GM12878 (cell line): Measurements from ENCODE around the gene EFNA3. TPM values are rescaled to one million over a fixed set of nuclear protein-coding genes. Genes with fewer than 3 reads are reported as not detected.

Experiments used
- ATAC-seq: fragments of 200-7000 bp; cut with Tn5 transposase; 3 replicates; pipeline ENCODE4 v1.9.1; 2020; ENCODE audit warnings: mild to moderate bottlenecking, moderate library complexity
- BruUV-seq: library from RNA; stranded (reverse); fragments of 400-500 nt; replicated peaks from 2 replicates; lab custom pipeline; 2021; lab: Mats Ljungman, UMichigan
- CTCF ChIA-PET: fragments of 300-600 bp; sonication (Branson Sonifier 250); formaldehyde crosslinking; extraction: SDS; loops from one replicate; lab custom pipeline; 2021; ENCODE audit warnings: inconsistent platforms; lab: Yijun Ruan, JAX
- POLR2A ChIA-PET: fragments of 350-600 bp; formaldehyde crosslinking; extraction: SDS; loops from one replicate; lab custom pipeline; 2021; ENCODE audit warnings: inconsistent platforms; lab: Charles Lee
- RAD21 ChIA-PET: fragments of 300-600 bp; sonication (Branson Sonifier 250); formaldehyde crosslinking; loops from one replicate; lab custom pipeline; 2023; ENCODE audit warnings: antibody characterized with exemption; ENCODE audit not compliant: unreplicated experiment; lab: Charles Lee
- SMC1A ChIA-PET: fragments of 300-600 bp; sonication (Branson Sonifier 250); formaldehyde crosslinking; loops from one replicate; lab custom pipeline; 2023; ENCODE audit not compliant: unreplicated experiment, uncharacterized antibody; lab: Charles Lee
- DNase-seq: peaks from one replicate; pipeline ENCODE4 v3.0.0-alpha.2; 2011; ENCODE audit warnings: low read depth, low spot score
- FAIRE-seq: peaks from 3 replicates; lab custom pipeline; 2011; peaks lifted over from hg19 to GRCh38; lab: Jason Lieb, UNC
- H2AFZ ChIP-seq: 2 replicates; pipeline ENCODE4 v1.6.0; 2011; ENCODE audit warnings: low read depth, low read length, control low read depth; ENCODE audit not compliant: control insufficient read depth
- H3K27ac ChIP-seq: 2 replicates; pipeline ENCODE4 v1.5.1; 2011; ENCODE audit warnings: control low read depth; ENCODE audit not compliant: control insufficient read depth, insufficient read depth
- H3K27me3 ChIP-seq, 2 experiments: replicated peaks in 1 of 2; 2 replicates each; pipeline versions ENCODE4 v1.6.0 to v1.6.1; 2011; ENCODE audit warnings: low read length in 1 of 2; ENCODE audit not compliant: control insufficient read depth in 2 of 2, insufficient read depth in 2 of 2
- H3K36me3 ChIP-seq, 2 experiments: 2 replicates each; pipeline ENCODE4 v1.5.1; 2011; ENCODE audit warnings: low read length in 1 of 2; ENCODE audit not compliant: control insufficient read depth in 2 of 2, insufficient read depth in 2 of 2
- H3K4me1 ChIP-seq: 2 replicates; pipeline ENCODE4 v1.6.1; 2011; ENCODE audit warnings: mild to moderate bottlenecking, low read length, moderate library complexity, mixed read lengths; ENCODE audit not compliant: control insufficient read depth, insufficient read depth
- H3K4me2 ChIP-seq: 2 replicates; pipeline ENCODE4 v1.6.0; 2011; ENCODE audit warnings: control low read depth; ENCODE audit not compliant: control insufficient read depth, insufficient read depth
- H3K4me3 ChIP-seq: fragments of 200-600 bp; sonication (generic); 2 replicates; pipeline ENCODE4 v1.5.1; 2016
- H3K79me2 ChIP-seq: 2 replicates; pipeline ENCODE4 v1.6.0; 2011; ENCODE audit warnings: low read length; ENCODE audit not compliant: control insufficient read depth, insufficient read depth
- H3K9ac ChIP-seq: 2 replicates; pipeline ENCODE4 v1.8.0; 2011; ENCODE audit warnings: low read length, control low read depth, mixed read lengths; ENCODE audit not compliant: control insufficient read depth, insufficient read depth
- H3K9me3 ChIP-seq: replicated peaks from 3 replicates; pipeline ENCODE4 v1.5.1; 2011; ENCODE audit warnings: mild to moderate bottlenecking, low read length; ENCODE audit not compliant: control insufficient read depth, insufficient read depth
- H4K20me1 ChIP-seq: 2 replicates; pipeline ENCODE4 v1.6.0; 2011; ENCODE audit not compliant: control insufficient read depth, insufficient read depth
- BACH1 ChIP-seq: fragments of 450-650 bp; IDR thresholded peaks from 2 replicates; pipeline ENCODE4 v1.6.1; 2017; ENCODE audit warnings: mild to moderate bottlenecking, borderline replicate concordance
- E2F8 ChIP-seq: fragments of 450-650 bp; IDR thresholded peaks from 2 replicates; pipeline ENCODE4 v1.6.1; 2018; ENCODE audit warnings: mild to moderate bottlenecking, low read depth, moderate library complexity; ENCODE audit not compliant: partially characterized antibody
- EP300 ChIP-seq, 2 experiments: fragments of 150-350 bp in 1 of 2; IDR thresholded peaks; 2 replicates each; pipeline ENCODE4 v1.6.1; 2011 to 2012; ENCODE audit warnings: low read depth in 2 of 2, low read length in 2 of 2, borderline replicate concordance in 1 of 2, improper control_type of control experiment in 1 of 2, inconsistent platforms in 1 of 2; ENCODE audit not compliant: control insufficient read depth in 1 of 2
- KLF5 ChIP-seq: fragments of 450-650 bp; IDR thresholded peaks from 2 replicates; pipeline ENCODE4 v1.6.1; 2014; ENCODE audit warnings: mild to moderate bottlenecking; ENCODE audit not compliant: partially characterized antibody
- LARP7 ChIP-seq: fragments of 450-650 bp; IDR thresholded peaks from 2 replicates; pipeline ENCODE4 v1.6.1; 2017; ENCODE audit warnings: mild to moderate bottlenecking
- NR2C2 ChIP-seq: IDR thresholded peaks from 2 replicates; pipeline ENCODE4 v1.6.1; 2011; ENCODE audit warnings: borderline replicate concordance, low read depth; ENCODE audit not compliant: control insufficient read depth, insufficient read length
- TAF1 ChIP-seq: IDR thresholded peaks from 2 replicates; pipeline ENCODE4 v1.6.1; 2011; ENCODE audit warnings: mild to moderate bottlenecking, low read depth, low read length, borderline replicate concordance
- WGBS: methylation state at CpG from one replicate; pipeline ENCODE4 v1.1.6; 2016; ENCODE audit warnings: low lambda C conversion rate; ENCODE audit not compliant: insufficient replicate concordance, insufficient coverage; ENCODE audit errors: missing lambda C conversion rate; 5-methylcytosine and 5-hydroxymethylcytosine counted together
- in situ Hi-C: fragments of 300-500 bp; cut with MboI; formaldehyde crosslinking; loops from 9 replicates; pipeline ENCODE4 v1.14.3; 2018; ENCODE audit warnings: mixed read lengths
- intact Hi-C: fragments of 100-400 bp; cut with micrococcal nuclease; formaldehyde crosslinking; loops from one replicate; pipeline ENCODE4 v1.14.2; 2022; ENCODE audit not compliant: unreplicated experiment
- polyA plus RNA-seq, 11 experiments: library from polyadenylated mRNA; depleted of rRNA in 4 of 11; unstranded in 6 of 11; stranded (reverse) in 5 of 11; fragments of >200 nt; fragmentation: Nextera tagmentation in 4 of 11; fragmentation: Illumina TruSeq in 1 of 11; extraction: Ambion mirVana in 4 of 11; extraction: Trizol in 1 of 11; gene quantifications; 1 replicate in 1 of 11; 2 replicates in 10 of 11; pipeline versions ENCODE4 v1.2.1 to v1.2.3, GENCODE V29; 2011 to 2016; ENCODE audit warnings: inconsistent platforms in 2 of 11, missing spikeins in 2 of 11, low read depth in 1 of 11
- total RNA-seq, 4 experiments: library from RNA; depleted of rRNA in 3 of 4; stranded (reverse); fragments of >200 nt in 3 of 4; fragmentation: Illumina TruSeq in 1 of 4; extraction: Trizol in 1 of 4; gene quantifications; 2 replicates each; pipeline versions ENCODE4 v1.2.1 to v1.2.3, GENCODE V29; 2013 to 2021

EFNA3 gene
- total and polyA plus RNA-seq, 10 of the 15 experiments (the other 5 are each of a cell fraction or from before 2014, with no cell fraction given) = 0.08 to 5.4 (median 1.1) TPM

GRCh38 chr1:155107309-155108264 lies 28.9 kb downstream of the EFNA3 start:
- BruUV-seq = no TSS peak
- no peaks in the 10 kb centered on the region for H3K79me2 ChIP-seq
- RAD21 ChIA-PET = interaction anchor here (0.5 kb wide), 1 partner anchor 8 kb away, joined by 5 read pairs; no protein-coding TSS in a partner anchor
- no peak for TF ChIP-seq KLF5
- TF ChIP-seq LARP7 = no peak
- TF ChIP-seq TAF1 = no peak
- TF ChIP-seq EP300 (IDR thresholded peaks at IDR 0.05; ENCODE audit: borderline replicate concordance in 1 of 2, control insufficient read depth in 1 of 2, low read depth in 2 of 2, low read length in 2 of 2) = no peak
- no peak for TF ChIP-seq NR2C2
- TF ChIP-seq E2F8 = no peak
- no peak for TF ChIP-seq BACH1
- H3K27ac ChIP-seq = no peak overlapping the region
- FAIRE-seq (no peak), DNase-seq (no peak), ATAC-seq (no peak)
- H3K9me3 ChIP-seq = no peaks in the 10 kb centered on the region
- H2AFZ ChIP-seq = no peak overlapping the region
- SMC1A ChIA-PET = interaction anchor here (0.6 to 2.1 kb wide), 4 partner anchors 10 to 65 kb away, joined by 3 to 6 read pairs (median 5); partner anchors contain the start of gene KRTCAP2
- H3K36me3 ChIP-seq = no peaks in the 10 kb centered on the region
- POLR2A ChIA-PET = interaction anchor here (0.6 to 1.3 kb wide), 2 partner anchors 13 to 254 kb away, joined by 3 read pairs; no protein-coding TSS in a partner anchor
- CTCF ChIA-PET = interaction anchor here (0.8 to 3.0 kb wide), 5 partner anchors 8 to 65 kb away, joined by 3 to 9 read pairs (median 3); partner anchors contain the start of gene KRTCAP2
- H3K4me3 ChIP-seq = no peak overlapping the region
- H3K9ac ChIP-seq = no peak overlapping the region
- no peak overlapping the region for H3K4me2 ChIP-seq
- intact Hi-C loops = no loop called here
- in situ Hi-C loops = no loop called here
- whole genome bisulfite sequencing = 14% methylated on average over 12 of the region's 12 CpGs
- no peaks in the 10 kb centered on the region for H4K20me1 ChIP-seq
- H3K27me3 ChIP-seq = no peaks in the 10 kb centered on the region
- no peaks in the 10 kb centered on the region for H3K4me1 ChIP-seq
